ENCODE measurements around the gene RCAN3. TPM values are rescaled to one million over a fixed set of nuclear protein-coding genes. Genes with fewer than 3 reads are reported as not detected.
"Not testable (repeated sequence)": the region's sequence is repeated elsewhere in the genome, so short reads cannot be mapped to it uniquely, and the experiment has no call there.

The RCAN3 gene
- total and polyA plus RNA-seq, 8 donors, result 2.9 to 52.0 (median 8.7) TPM

DNA sequence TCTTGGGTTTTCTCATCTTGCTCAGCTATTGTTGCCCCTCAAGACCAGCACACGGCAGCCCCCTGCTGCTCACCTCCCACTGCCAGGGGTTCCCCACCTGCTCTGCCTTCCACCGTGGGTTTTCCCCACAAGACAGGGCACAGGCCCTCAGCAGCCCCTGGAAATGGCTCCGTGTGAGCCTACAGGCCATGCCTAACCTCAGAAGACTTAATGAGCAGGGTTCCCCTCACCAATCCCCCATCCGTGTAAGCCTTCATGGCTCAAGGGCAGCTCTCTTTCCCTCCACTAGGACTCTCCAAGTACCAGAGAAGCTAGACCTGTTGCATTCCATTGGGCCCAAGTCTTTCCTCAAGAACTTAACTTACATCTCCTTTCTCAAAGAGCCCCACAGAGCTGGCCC, 18.4 kb upstream of the RCAN3 start:
- WGBS, 5 donors, result 76 to 83% (median 79%) methylated on average over 4 of the region's 4 CpGs
- H3K36me3 ChIP-seq, result no peaks in the 10 kb centered on the region

DNA sequence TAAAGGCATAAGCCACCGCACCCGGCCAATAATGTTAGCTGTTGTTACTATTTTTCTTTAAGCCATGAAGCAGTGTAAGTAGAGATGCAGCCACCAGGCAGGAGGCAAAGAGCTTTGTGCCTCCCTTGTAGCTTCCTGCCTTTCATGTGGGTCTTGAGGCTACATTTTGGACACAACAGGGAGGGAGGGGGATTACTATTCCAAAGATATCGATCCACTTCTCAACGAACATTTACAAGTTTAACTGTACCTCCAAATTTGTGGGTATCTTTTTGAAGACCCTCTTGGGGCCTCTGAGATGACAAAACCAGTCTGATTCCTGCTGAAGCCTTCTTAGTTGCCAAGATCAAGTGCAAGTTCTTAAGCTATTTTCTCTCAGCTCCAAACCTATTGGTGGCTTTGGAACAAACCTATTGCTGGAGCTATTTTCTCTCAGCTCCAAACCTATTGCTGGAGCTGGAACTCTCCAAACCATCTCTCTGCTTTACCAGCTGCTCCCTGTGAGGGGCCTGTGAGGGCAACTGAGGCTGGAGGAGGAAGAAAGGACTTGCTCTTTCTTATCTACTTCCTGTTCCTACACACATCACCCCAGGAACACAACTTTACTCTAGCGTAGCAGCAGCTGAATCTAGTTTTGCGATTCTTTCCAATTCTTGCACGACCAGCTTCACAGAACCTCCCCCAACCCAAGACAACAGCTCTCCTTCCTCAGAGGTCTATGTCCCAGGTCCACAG, 16.1 kb upstream of the RCAN3 start:
- H3K4me3 ChIP-seq, result no peak overlapping the region
- H3K27me3 ChIP-seq, result peaks cover 0 to 5% (median 0%) of the 10 kb centered on the region in 3 donors
- WGBS, 5 donors, result 67 to 80% (median 72%) methylated on average over 7 of the region's 7 CpGs
- H3K9me3 ChIP-seq, result peaks cover 0 to 11% (median 4%) of the 10 kb centered on the region in 4 donors
- no peak for DNase-seq
- intact Hi-C loops (cut with DNase I; ENCODE audit: low total_unique reads), result no loop called here
- no peak overlapping the region for H3K27ac ChIP-seq
- no peaks in the 10 kb centered on the region for H3K4me1 ChIP-seq
- H3K36me3 ChIP-seq, result no peaks in the 10 kb centered on the region
- TF ChIP-seq, protein P1, sequence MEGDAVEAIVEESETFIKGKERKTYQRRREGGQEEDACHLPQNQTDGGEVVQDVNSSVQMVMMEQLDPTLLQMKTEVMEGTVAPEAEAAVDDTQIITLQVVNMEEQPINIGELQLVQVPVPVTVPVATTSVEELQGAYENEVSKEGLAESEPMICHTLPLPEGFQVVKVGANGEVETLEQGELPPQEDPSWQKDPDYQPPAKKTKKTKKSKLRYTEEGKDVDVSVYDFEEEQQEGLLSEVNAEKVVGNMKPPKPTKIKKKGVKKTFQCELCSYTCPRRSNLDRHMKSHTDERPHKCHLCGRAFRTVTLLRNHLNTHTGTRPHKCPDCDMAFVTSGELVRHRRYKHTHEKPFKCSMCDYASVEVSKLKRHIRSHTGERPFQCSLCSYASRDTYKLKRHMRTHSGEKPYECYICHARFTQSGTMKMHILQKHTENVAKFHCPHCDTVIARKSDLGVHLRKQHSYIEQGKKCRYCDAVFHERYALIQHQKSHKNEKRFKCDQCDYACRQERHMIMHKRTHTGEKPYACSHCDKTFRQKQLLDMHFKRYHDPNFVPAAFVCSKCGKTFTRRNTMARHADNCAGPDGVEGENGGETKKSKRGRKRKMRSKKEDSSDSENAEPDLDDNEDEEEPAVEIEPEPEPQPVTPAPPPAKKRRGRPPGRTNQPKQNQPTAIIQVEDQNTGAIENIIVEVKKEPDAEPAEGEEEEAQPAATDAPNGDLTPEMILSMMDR (IDR thresholded peaks at IDR 0.05), result no peak
- no peak for TF ChIP-seq POLR2A (IDR thresholded peaks at IDR 0.05)
- TF ChIP-seq POLR2AphosphoS5 (IDR thresholded peaks at IDR 0.05), result no peak
- TF ChIP-seq EP300 (IDR thresholded peaks at IDR 0.05), result no peak

More for the DNA sequence above, 18.4 kb upstream of the RCAN3 start:
- no peak overlapping the region for H3K4me3 ChIP-seq
- TF ChIP-seq, protein P1 (IDR thresholded peaks at IDR 0.05), result no peak
- TF ChIP-seq EP300 (IDR thresholded peaks at IDR 0.05) (no peak), POLR2AphosphoS5 (IDR thresholded peaks at IDR 0.05) (no peak), POLR2A (IDR thresholded peaks at IDR 0.05) (no peak)
- H3K27me3 ChIP-seq, result no peaks in the 10 kb centered on the region
- H3K4me1 ChIP-seq, result no peaks in the 10 kb centered on the region
- H3K9me3 ChIP-seq, result no peaks in the 10 kb centered on the region
- H3K27ac ChIP-seq, result no peak overlapping the region
- no peak for DNase-seq
- intact Hi-C loops (cut with DNase I; ENCODE audit: low total_unique reads), result no loop called here

DNA sequence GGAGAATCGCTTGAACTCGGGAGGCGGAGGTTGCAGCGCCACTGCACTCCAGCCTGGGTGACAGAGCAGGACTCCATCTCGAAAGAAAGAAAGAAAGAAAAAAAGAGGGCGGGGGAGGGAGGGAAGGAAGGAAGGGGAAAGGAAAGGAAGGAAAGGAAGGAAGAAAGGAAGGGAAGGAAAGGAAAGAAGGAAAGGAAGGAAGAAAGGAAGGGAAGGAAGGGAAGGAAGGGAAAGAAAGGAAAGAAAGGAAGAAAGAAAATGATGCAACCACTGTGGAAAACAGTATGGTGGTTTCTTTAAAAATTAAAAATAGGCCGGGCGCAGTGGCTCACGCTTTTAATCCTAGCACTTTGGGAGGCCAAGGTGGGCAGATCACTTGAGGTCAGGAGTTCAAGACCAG, 15.2 kb upstream of the RCAN3 start:
- peaks cover 0 to 5% (median 0%) of the 10 kb centered on the region in 3 donors for H3K27me3 ChIP-seq
- 89 to 95% (median 94%) methylated on average over 9 of the region's 9 CpGs for WGBS, 5 donors
- intact Hi-C loops (cut with DNase I; ENCODE audit: low total_unique reads), result no loop called here
- H3K9me3 ChIP-seq, result peaks cover 0 to 11% (median 4%) of the 10 kb centered on the region in 4 donors
- no peaks in the 10 kb centered on the region for H3K4me1 ChIP-seq
- TF ChIP-seq EP300 (IDR thresholded peaks at IDR 0.05), result no peak
- no peak for DNase-seq
- H3K27ac ChIP-seq, result no peak overlapping the region
- H3K36me3 ChIP-seq, result no peaks in the 10 kb centered on the region
- no peak overlapping the region for H3K4me3 ChIP-seq

DNA sequence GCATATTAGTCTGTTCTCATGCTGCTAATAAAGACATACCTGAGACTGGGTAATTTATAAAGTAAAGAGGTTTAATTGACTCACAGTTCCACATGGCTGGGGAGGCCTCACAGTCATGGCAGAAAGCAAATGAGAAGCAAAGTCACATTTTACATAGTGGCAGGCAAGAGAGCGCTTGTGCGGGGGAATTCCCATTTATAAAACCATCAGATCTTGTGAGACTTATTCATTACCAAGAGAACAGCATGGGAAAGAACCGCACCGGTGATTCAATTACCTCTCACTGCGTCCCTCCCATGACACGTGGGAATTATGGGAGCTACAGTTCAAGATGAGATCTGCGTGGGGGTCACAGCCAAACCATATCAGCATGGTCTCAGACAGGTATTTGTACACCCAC, 14.5 kb upstream of the RCAN3 start:
- H3K9me3 ChIP-seq, result peaks cover 0 to 11% (median 4%) of the 10 kb centered on the region in 4 donors
- intact Hi-C loops (cut with DNase I; ENCODE audit: low total_unique reads); H3K27me3 ChIP-seq; H3K4me3 ChIP-seq; H3K27ac ChIP-seq; H3K4me1 ChIP-seq; DNase-seq; H3K36me3 ChIP-seq: not testable (repeated sequence)
- WGBS, 5 donors, result 82 to 93% (median 90%) methylated on average over 7 of the region's 7 CpGs

DNA sequence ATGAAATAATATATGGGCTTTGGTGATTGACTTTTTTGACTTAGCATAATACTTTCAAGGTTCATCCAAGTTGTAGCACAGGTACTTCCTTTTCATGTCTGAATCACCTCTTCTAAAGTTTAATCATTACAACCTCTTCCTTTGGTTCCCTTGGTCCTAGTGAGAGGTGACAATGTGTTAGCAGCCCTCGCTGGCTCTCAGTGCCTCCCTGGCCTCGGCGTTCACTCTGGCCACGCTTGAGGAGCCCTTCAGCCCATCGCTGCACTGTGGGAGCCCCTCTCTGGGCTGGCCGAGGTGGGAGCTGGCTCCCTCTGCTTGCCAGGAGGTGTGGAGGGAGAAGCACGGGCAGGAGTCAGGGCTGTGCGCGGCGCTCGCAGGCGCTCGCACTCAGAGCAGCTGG, 13.0 kb upstream of the RCAN3 start:
- 91 to 98% (median 96%) methylated on average over 6 to 13 of the region's 13 CpGs for WGBS, 5 donors

More for the DNA sequence above, 13.0 kb upstream of the RCAN3 start:
- H3K4me1 ChIP-seq, result no peaks in the 10 kb centered on the region
- no peak overlapping the region for H3K27ac ChIP-seq
- intact Hi-C loops (cut with DNase I; ENCODE audit: low total_unique reads), result no loop called here
- peaks cover 0 to 11% (median 4%) of the 10 kb centered on the region in 4 donors for H3K9me3 ChIP-seq
- H3K4me3 ChIP-seq, result no peak overlapping the region
- H3K36me3 ChIP-seq, result no peaks in the 10 kb centered on the region
- no peak for DNase-seq
- peaks cover 0 to 5% (median 0%) of the 10 kb centered on the region in 3 donors for H3K27me3 ChIP-seq
- no peak for TF ChIP-seq EP300 (IDR thresholded peaks at IDR 0.05)
- TF ChIP-seq POLR2AphosphoS5 (IDR thresholded peaks at IDR 0.05), result no peak
- TF ChIP-seq POLR2A (IDR thresholded peaks at IDR 0.05), result no peak
- TF ChIP-seq, protein P1 (IDR thresholded peaks at IDR 0.05), result no peak
